GM12874 (cell line): ENCODE measurements around the gene SPATA16.

ENCODE experiments used
- TF ChIP-seq, protein P1 (sequence below): IDR thresholded peaks from 2 replicates; pipeline ENCODE4 v1.5.1; 2011; ENCODE audit warnings: low read depth, mild to moderate bottlenecking, control low read depth, low read length, moderate library complexity; ENCODE audit not compliant: insufficient read depth

Gene SPATA16

GRCh38 chr3:172981407-172981983, 159.5 kb downstream of the SPATA16 start:
- TF ChIP-seq, protein P1, sequence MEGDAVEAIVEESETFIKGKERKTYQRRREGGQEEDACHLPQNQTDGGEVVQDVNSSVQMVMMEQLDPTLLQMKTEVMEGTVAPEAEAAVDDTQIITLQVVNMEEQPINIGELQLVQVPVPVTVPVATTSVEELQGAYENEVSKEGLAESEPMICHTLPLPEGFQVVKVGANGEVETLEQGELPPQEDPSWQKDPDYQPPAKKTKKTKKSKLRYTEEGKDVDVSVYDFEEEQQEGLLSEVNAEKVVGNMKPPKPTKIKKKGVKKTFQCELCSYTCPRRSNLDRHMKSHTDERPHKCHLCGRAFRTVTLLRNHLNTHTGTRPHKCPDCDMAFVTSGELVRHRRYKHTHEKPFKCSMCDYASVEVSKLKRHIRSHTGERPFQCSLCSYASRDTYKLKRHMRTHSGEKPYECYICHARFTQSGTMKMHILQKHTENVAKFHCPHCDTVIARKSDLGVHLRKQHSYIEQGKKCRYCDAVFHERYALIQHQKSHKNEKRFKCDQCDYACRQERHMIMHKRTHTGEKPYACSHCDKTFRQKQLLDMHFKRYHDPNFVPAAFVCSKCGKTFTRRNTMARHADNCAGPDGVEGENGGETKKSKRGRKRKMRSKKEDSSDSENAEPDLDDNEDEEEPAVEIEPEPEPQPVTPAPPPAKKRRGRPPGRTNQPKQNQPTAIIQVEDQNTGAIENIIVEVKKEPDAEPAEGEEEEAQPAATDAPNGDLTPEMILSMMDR = no peak

DNA sequence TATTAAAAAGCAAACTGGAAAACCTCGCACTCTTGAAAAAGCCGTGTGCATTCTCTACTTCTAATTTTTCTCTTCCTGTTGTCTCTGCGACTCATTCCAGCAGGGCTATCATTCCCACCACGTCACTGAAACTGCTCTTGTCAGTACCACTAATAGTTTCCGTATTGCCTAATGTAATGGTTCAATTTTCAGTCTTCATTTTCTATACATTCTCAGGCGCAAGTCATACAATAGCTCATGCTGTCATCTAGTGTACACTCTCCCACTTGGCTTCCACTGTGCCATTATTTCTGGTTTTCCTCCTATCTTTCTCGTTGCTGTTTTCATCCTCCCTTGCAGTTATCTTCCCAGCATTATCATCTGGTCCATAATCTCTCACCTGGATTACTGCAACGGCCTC, 160.2 kb downstream of the SPATA16 start:
- TF ChIP-seq, protein P1 = no peak

DNA sequence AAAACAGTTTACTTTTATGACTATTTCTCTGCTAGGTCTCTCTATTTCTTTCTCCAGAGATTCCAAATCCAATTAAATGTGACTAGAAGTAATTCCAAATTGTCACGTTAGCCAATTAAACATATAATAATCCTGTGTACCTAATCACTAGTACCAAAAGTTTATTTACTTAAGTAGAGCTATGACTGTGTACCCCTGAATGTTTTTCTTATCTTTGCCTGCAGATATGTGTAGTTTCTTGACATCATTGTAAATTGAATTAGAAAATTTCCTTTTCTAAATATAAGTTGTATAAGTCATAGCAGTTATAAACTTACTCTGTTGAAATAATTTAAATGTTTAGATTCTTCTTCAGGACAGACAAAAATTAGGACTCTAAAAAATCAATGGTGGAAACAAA, 163.3 kb downstream of the SPATA16 start:
- TF ChIP-seq, protein P1 = no peak

DNA sequence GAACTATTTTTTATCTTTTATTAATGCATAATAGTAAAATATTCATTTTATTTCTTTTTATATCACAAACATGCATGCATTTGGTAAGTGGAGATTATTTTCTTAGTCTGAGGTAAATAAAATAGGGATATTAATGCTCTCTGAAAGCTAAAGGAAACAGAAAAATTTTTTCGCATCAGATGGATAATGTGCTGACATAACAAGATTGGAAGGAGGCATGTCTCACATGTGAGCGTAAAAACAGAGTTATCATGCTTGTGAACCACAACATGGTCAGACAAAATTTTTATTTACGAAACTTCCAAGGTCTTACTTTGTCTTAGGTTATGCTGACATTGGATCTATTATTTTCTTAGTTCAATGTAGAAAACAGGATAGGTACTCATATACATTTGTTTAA, 166.1 kb downstream of the SPATA16 start:
- TF ChIP-seq, protein P1 = no peak

DNA sequence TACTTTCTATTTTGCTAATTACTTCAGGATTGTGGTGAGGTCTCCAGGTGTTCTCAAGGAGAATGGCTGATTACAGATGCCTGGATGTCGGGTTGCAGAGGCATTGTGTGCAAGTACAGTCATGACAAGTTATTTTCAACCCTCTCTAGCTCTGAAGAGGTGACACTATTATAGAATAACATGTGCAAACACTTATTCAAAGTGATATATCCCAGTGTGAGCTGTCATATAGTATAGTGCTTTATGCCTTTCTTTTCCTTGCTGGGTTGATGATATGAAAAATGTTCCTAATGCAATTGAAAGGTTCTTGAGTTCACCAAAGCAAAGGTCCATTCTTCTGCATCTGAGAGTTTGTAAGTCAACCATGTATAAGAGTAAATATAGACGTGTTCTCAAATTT, 167.2 kb downstream of the SPATA16 start:
- TF ChIP-seq, protein P1 = no peak

GRCh38 chr3:172972717-172973116, 168.3 kb downstream of the SPATA16 start:
- TF ChIP-seq, protein P1 = no peak

GRCh38 chr3:172972067-172972466, 169.0 kb downstream of the SPATA16 start:
- TF ChIP-seq, protein P1 = no peak
